ENCODE data around the gene PJA1.

DNA sequence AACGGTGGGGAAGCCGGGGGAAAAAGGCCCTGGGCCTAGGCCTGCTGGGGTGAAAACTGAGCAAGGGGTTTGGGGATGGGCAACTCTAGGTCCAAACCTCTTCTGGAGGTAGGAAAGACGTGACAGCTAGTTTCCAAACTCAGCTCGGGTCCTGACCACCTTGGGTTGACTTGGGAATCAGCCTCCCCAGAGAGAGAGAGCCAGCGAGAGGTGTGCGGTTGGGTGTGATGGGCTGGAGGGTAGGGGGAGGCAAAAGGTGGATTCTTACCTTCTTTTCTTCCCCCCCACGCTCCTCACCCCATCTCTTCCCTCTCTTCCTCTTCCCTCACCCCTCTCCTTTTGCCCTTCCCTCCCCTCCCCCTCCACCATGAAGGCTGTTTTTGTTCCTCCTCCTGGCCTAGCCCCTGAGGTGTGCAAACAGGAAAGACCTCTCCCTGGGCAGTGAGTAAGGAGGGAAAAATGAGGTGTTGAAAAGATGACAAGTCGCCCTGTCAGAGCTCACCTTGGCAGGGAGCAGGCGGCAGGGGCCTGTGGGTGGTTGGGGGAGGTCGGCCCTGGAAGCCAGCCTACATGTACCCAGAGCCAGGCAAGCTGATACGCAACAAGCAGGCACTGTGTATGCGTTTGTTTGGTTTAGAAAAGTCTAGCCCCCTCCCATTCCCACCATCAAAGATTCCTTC lies 14.8 kb downstream of the PJA1 start:
- no peak for TF ChIP-seq POLR2AphosphoS5 (IDR thresholded peaks at IDR 0.05; ENCODE audit: low read depth, low read length)
- no peak for TF ChIP-seq POLR2A (IDR thresholded peaks at IDR 0.05; ENCODE audit: low read depth, low read length)
- TF ChIP-seq TAF1 (IDR thresholded peaks at IDR 0.05; ENCODE audit: borderline replicate concordance, low read depth, low read length) = no peak
